GM18873 (cell line): Measurements from ENCODE around the gene C10orf53.

Source experiments
- ATAC-seq: cut with Tn5 transposase; IDR thresholded peaks from one replicate; pipeline ENCODE4 v1.9.1; 2021; ENCODE audit warnings: mild to moderate bottlenecking, moderate library complexity, moderate number of reproducible peaks; ENCODE audit not compliant: unreplicated experiment, low FRiP score

The C10orf53 gene

GRCh38 chr10:49679480-49679893, at the start of gene C10orf53:
Gene C10orf53, plus strand, starts transcription at chr10:49679651. Its CDS starts 47 bp downstream, at chr10:49679698.
- no peak for ATAC-seq

GRCh38 chr10:49631975-49632374, 47.5 kb upstream of the C10orf53 start:
- ATAC-seq = no peak

- ATAC-seq = no peak
Observed at GRCh38 chr10:49632406-49633317, 46.8 kb upstream of the C10orf53 start.

- no peak for ATAC-seq
Observed at GRCh38 chr10:49633327-49634068, 46.0 kb upstream of the C10orf53 start.

- no peak for ATAC-seq
Observed at GRCh38 chr10:49634069-49634660, 45.3 kb upstream of the C10orf53 start.

- no peak for ATAC-seq
Observed at GRCh38 chr10:49642311-49642710, 37.1 kb upstream of the C10orf53 start.

GRCh38 chr10:49643241-49644034, 36.0 kb upstream of the C10orf53 start:
- ATAC-seq = no peak

- no peak for ATAC-seq
Observed at GRCh38 chr10:49644035-49644646, 35.3 kb upstream of the C10orf53 start.

- no peak for ATAC-seq
Observed at GRCh38 chr10:49645417-49645816, 34.0 kb upstream of the C10orf53 start.

GRCh38 chr10:49645871-49646870, 33.3 kb upstream of the C10orf53 start:
- no peak for ATAC-seq

GRCh38 chr10:49647554-49647953, 31.9 kb upstream of the C10orf53 start:
- ATAC-seq = no peak

GRCh38 chr10:49647985-49648795, 31.3 kb upstream of the C10orf53 start:
- ATAC-seq = no peak

- ATAC-seq = no peak
Observed at GRCh38 chr10:49649294-49649693, 30.2 kb upstream of the C10orf53 start.

GRCh38 chr10:49649936-49650723, 29.3 kb upstream of the C10orf53 start:
- ATAC-seq = no peak

- no peak for ATAC-seq
Observed at GRCh38 chr10:49650724-49651034, 28.8 kb upstream of the C10orf53 start.

GRCh38 chr10:49651039-49651835, 28.2 kb upstream of the C10orf53 start:
- ATAC-seq = no peak
